Bronchial epithelial cell (primary cell): ENCODE data around the gene CNKSR3. TPM values are rescaled to one million over a fixed set of nuclear protein-coding genes. Genes with fewer than 3 reads are reported as not detected.

Experiments
- DNase-seq: peaks from one replicate; pipeline ENCODE4 v3.0.0-alpha.2; 2010; ENCODE audit warnings: low read depth
- FAIRE-seq: peaks from 2 replicates; lab custom pipeline; 2011; peaks lifted over from hg19 to GRCh38; lab: Jason Lieb, UNC
- H3K27me3 ChIP-seq: 2 replicates; pipeline ENCODE4 v1.5.1; 2011; ENCODE audit warnings: low read length; ENCODE audit not compliant: control insufficient read depth, insufficient read depth
- H3K36me3 ChIP-seq: 2 replicates; pipeline ENCODE4 v1.5.1; 2011; ENCODE audit warnings: low read length; ENCODE audit not compliant: control insufficient read depth, insufficient read depth
- H3K4me3 ChIP-seq: 2 replicates; pipeline ENCODE4 v1.5.1; 2011; ENCODE audit warnings: mild to moderate bottlenecking, low read depth, low read length, control low read depth
- total RNA-seq: library from RNA; depleted of rRNA; stranded (reverse); fragments of >200 nt; gene quantifications from 2 replicates; pipeline ENCODE4 v1.2.1, GENCODE V29; 2014
- TF ChIP-seq, protein P1 (sequence below): IDR thresholded peaks from 2 replicates; pipeline ENCODE4 v1.5.1; 2011; ENCODE audit warnings: mild to moderate bottlenecking, moderate library complexity, low read length, control low read depth, inconsistent platforms; ENCODE audit not compliant: insufficient read depth, severe bottlenecking

The CNKSR3 gene
- total RNA-seq, 1 donor from 2014 or later, result 2.6 TPM

- Histone ChIP-seq H3K27me3 (no peaks in the 10 kb centered on the region), H3K4me3 (no peak overlapping the region), H3K36me3 (no peaks in the 10 kb centered on the region)
- no peak for DNase-seq
- TF ChIP-seq, protein P1, sequence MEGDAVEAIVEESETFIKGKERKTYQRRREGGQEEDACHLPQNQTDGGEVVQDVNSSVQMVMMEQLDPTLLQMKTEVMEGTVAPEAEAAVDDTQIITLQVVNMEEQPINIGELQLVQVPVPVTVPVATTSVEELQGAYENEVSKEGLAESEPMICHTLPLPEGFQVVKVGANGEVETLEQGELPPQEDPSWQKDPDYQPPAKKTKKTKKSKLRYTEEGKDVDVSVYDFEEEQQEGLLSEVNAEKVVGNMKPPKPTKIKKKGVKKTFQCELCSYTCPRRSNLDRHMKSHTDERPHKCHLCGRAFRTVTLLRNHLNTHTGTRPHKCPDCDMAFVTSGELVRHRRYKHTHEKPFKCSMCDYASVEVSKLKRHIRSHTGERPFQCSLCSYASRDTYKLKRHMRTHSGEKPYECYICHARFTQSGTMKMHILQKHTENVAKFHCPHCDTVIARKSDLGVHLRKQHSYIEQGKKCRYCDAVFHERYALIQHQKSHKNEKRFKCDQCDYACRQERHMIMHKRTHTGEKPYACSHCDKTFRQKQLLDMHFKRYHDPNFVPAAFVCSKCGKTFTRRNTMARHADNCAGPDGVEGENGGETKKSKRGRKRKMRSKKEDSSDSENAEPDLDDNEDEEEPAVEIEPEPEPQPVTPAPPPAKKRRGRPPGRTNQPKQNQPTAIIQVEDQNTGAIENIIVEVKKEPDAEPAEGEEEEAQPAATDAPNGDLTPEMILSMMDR, result no peak
- no peak for FAIRE-seq
These were observed 24.7 kb downstream of the CNKSR3 start for GRCh38 chr6:154485815-154486214.

DNA sequence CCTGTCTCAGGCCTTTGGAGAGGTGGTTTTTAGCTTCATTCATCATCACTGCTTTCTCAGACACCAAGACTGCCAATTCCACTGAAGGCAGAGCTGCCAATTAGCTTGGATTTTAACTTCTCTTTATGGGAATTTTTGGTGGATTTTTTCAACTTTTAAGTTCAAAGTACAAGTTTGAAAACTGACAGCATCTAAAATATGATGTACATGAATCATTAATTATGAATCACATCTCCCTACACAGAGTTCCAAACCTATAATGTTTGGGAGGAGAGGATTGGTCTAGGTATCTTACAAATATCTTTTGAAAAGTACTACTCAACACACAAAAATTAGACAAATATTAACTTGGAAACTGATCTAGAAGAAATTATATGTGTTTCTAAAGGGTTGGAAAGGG is 25.5 kb downstream of the CNKSR3 start:
- Histone ChIP-seq H3K27me3 (no peaks in the 10 kb centered on the region), H3K36me3 (no peaks in the 10 kb centered on the region), H3K4me3 (no peak overlapping the region)
- no peak for FAIRE-seq
- no peak for DNase-seq
- TF ChIP-seq, protein P1, result no peak

DNA sequence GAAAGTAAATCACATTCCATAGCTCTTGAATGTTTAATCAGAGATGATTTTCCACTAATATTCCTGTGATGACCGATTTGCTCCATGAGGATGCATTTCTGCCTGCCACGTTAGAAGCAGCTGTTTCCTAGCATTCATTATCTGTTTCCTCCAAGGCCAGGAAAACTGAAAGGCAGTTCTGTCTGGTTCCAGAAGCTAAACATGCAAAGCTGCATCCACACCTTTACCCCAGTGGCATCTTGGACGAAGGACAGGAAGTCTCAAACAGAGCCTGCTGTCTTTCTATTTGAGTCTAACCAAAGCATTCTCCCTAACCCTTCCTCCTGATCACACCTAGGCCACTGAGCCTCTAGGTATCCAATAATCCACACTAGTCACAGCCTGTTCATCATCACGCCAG is 27.6 kb downstream of the CNKSR3 start:
- H3K36me3 ChIP-seq, result no peaks in the 10 kb centered on the region
- TF ChIP-seq, protein P1, result no peak
- no peaks in the 10 kb centered on the region for H3K27me3 ChIP-seq
- no peak overlapping the region for H3K4me3 ChIP-seq
- DNase-seq, result no peak
- no peak for FAIRE-seq

GRCh38 chr6:154481521-154482013 is 28.9 kb downstream of the CNKSR3 start:
- no peak overlapping the region for H3K4me3 ChIP-seq
- H3K27me3 ChIP-seq, result no peaks in the 10 kb centered on the region
- FAIRE-seq (no peak), DNase-seq (no peak)
- TF ChIP-seq, protein P1, result no peak
- H3K36me3 ChIP-seq, result no peaks in the 10 kb centered on the region

GRCh38 chr6:154479771-154480639 is 30.5 kb downstream of the CNKSR3 start:
- DNase-seq, result no peak
- Histone ChIP-seq H3K36me3 (no peaks in the 10 kb centered on the region), H3K4me3 (no peak overlapping the region), H3K27me3 (no peaks in the 10 kb centered on the region)
- FAIRE-seq, result no peak
- TF ChIP-seq, protein P1, result no peak
